Smooth muscle cell (in vitro differentiated cells): ENCODE data around the gene EVPL. TPM values are rescaled to one million over a fixed set of nuclear protein-coding genes. Genes with fewer than 3 reads are reported as not detected.

Experiments used
- DNase-seq: peaks from one replicate; lab custom pipeline; 2025; ENCODE audit not compliant: unreplicated experiment; lab: John Stamatoyannopoulos, UW
- H2AFZ ChIP-seq: fragments of 200-600 bp; sonication (generic); 2 replicates; pipeline ENCODE4 v1.6.0; 2016; ENCODE audit warnings: antibody characterized with exemption, low read depth, mild to moderate bottlenecking
- H3F3A ChIP-seq: fragments of 200-600 bp; sonication (generic); 2 replicates; pipeline ENCODE4 v1.6.0; 2017; ENCODE audit warnings: antibody characterized with exemption, low read depth
- H3K27ac ChIP-seq: fragments of 200-600 bp; sonication (generic); 2 replicates; pipeline ENCODE4 v1.5.1; 2016; ENCODE audit warnings: low read depth, mild to moderate bottlenecking
- H3K27me3 ChIP-seq: fragments of 200-600 bp; sonication (generic); 2 replicates; pipeline ENCODE4 v1.6.1; 2016; ENCODE audit warnings: low read depth, mild to moderate bottlenecking
- H3K36me3 ChIP-seq: fragments of 200-600 bp; sonication (generic); 2 replicates; pipeline ENCODE4 v1.5.1; 2016; ENCODE audit warnings: low read depth
- H3K4me1 ChIP-seq: fragments of 200-600 bp; sonication (generic); 2 replicates; pipeline ENCODE4 v1.5.1; 2016; ENCODE audit warnings: low read depth
- H3K4me2 ChIP-seq: fragments of 200-600 bp; sonication (generic); 2 replicates; pipeline ENCODE4 v1.6.0; 2016; ENCODE audit warnings: mild to moderate bottlenecking
- H3K4me3 ChIP-seq: fragments of 200-600 bp; sonication (generic); 2 replicates; pipeline ENCODE4 v1.5.1; 2016; ENCODE audit warnings: mild to moderate bottlenecking
- H3K79me2 ChIP-seq: fragments of 200-600 bp; sonication (generic); 2 replicates; pipeline ENCODE4 v1.6.0; 2016; ENCODE audit warnings: low read depth, mild to moderate bottlenecking
- H3K9ac ChIP-seq: fragments of 200-600 bp; sonication (generic); 2 replicates; pipeline ENCODE4 v1.6.0; 2016; ENCODE audit warnings: low read depth
- H3K9me3 ChIP-seq: fragments of 200-600 bp; sonication (generic); replicated peaks from 2 replicates; pipeline ENCODE4 v1.5.1; 2016; ENCODE audit warnings: low read depth
- H4K20me1 ChIP-seq: fragments of 200-600 bp; sonication (generic); 2 replicates; pipeline ENCODE4 v1.6.0; 2016; ENCODE audit warnings: low read depth
- CTCF ChIP-seq: fragments of 200-600 bp; sonication (generic); IDR thresholded peaks from 2 replicates; pipeline ENCODE4 v1.5.1; 2017; ENCODE audit warnings: borderline replicate concordance, mild to moderate bottlenecking, antibody characterized with exemption; ENCODE audit not compliant: insufficient read depth, poor library complexity, severe bottlenecking
- WGBS: methylation state at CpG from one replicate; pipeline ENCODE4 v1.1.7; 2016; ENCODE audit warnings: low lambda C conversion rate; 5-methylcytosine and 5-hydroxymethylcytosine counted together
- polyA plus RNA-seq: library from polyadenylated mRNA; unstranded; fragments of >200 nt; fragmentation: Nextera tagmentation; extraction: Ambion mirVana; gene quantifications from 2 replicates; pipeline ENCODE4 v1.2.1, GENCODE V29; 2016
- total RNA-seq: library from RNA; depleted of rRNA; stranded (reverse); fragments of >200 nt; gene quantifications from 2 replicates; pipeline ENCODE4 v1.2.3, GENCODE V29; 2014

EVPL gene
- total and polyA plus RNA-seq, 2 experiments from 2014 or later = 1.6 to 2.0 TPM

GRCh38 chr17:76024353-76024752 is 2.8 kb downstream of the EVPL start:
- H3K36me3 ChIP-seq = no peaks in the 10 kb centered on the region
- no peak for TF ChIP-seq CTCF
- no peak overlapping the region for H3K4me3 ChIP-seq
- WGBS = 84% methylated on average over 9 of the region's 9 CpGs
- H3F3A ChIP-seq = no peaks in the 10 kb centered on the region
- H4K20me1 ChIP-seq = no peaks in the 10 kb centered on the region
- DNase-seq = no peak
- H3K27me3 ChIP-seq = no peaks in the 10 kb centered on the region
- H3K4me1 ChIP-seq = no peaks in the 10 kb centered on the region
- no peak overlapping the region for H2AFZ ChIP-seq
- no peaks in the 10 kb centered on the region for H3K9me3 ChIP-seq
- H3K9ac ChIP-seq = no peak overlapping the region
- H3K27ac ChIP-seq = no peak overlapping the region
- H3K4me2 ChIP-seq = no peak overlapping the region
- H3K79me2 ChIP-seq = no peaks in the 10 kb centered on the region

- Histone ChIP-seq H3K4me3 (no peak overlapping the region), H3K4me1 (no peaks in the 10 kb centered on the region), H3K9ac (no peak overlapping the region), H3K27me3 (no peaks in the 10 kb centered on the region), H4K20me1 (no peaks in the 10 kb centered on the region), H3K27ac (no peak overlapping the region), H3F3A (no peaks in the 10 kb centered on the region), H3K36me3 (no peaks in the 10 kb centered on the region), H3K4me2 (no peak overlapping the region), H3K9me3 (no peaks in the 10 kb centered on the region), H3K79me2 (no peaks in the 10 kb centered on the region), H2AFZ (no peak overlapping the region)
- DNase-seq = no peak
- TF ChIP-seq CTCF = no peak
- 92% methylated on average over 9 of the region's 9 CpGs for WGBS
Observed at GRCh38 chr17:76023900-76024237, 3.2 kb downstream of the EVPL start.

GRCh38 chr17:76022973-76023899 is 3.9 kb downstream of the EVPL start:
- Histone ChIP-seq H3K4me1 (no peaks in the 10 kb centered on the region), H4K20me1 (no peaks in the 10 kb centered on the region), H2AFZ (no peak overlapping the region), H3K4me2 (no peak overlapping the region), H3K79me2 (no peaks in the 10 kb centered on the region), H3K36me3 (no peaks in the 10 kb centered on the region), H3K27ac (no peak overlapping the region), H3F3A (no peaks in the 10 kb centered on the region), H3K4me3 (no peak overlapping the region), H3K9ac (no peak overlapping the region), H3K27me3 (no peaks in the 10 kb centered on the region), H3K9me3 (no peaks in the 10 kb centered on the region)
- 96% methylated on average over 28 of the region's 28 CpGs for WGBS
- TF ChIP-seq CTCF = no peak
- DNase-seq = no peak

GRCh38 chr17:76022285-76022684 is 4.8 kb downstream of the EVPL start:
- no peaks in the 10 kb centered on the region for H3K9me3 ChIP-seq
- no peak overlapping the region for H2AFZ ChIP-seq
- no peaks in the 10 kb centered on the region for H3F3A ChIP-seq
- no peaks in the 10 kb centered on the region for H3K79me2 ChIP-seq
- H3K4me1 ChIP-seq = no peaks in the 10 kb centered on the region
- H3K27me3 ChIP-seq = no peaks in the 10 kb centered on the region
- 92% methylated on average over 24 of the region's 24 CpGs for WGBS
- no peak overlapping the region for H3K4me2 ChIP-seq
- H3K4me3 ChIP-seq = no peak overlapping the region
- no peaks in the 10 kb centered on the region for H4K20me1 ChIP-seq
- no peaks in the 10 kb centered on the region for H3K36me3 ChIP-seq
- no peak overlapping the region for H3K9ac ChIP-seq
- DNase-seq = no peak
- TF ChIP-seq CTCF = no peak
- no peak overlapping the region for H3K27ac ChIP-seq
